Cerebellar cortex (tissue), 1 donor: Measurements from ENCODE around the gene ERCC4.

Experiments
- DNase-seq: peaks from one replicate; pipeline ENCODE4 v3.0.0-alpha.2; 2015; ENCODE audit warnings: low spot score

The ERCC4 gene

GRCh38 chr16:13994239-13995106 lies 74.5 kb downstream of the ERCC4 start:
- DNase-seq: no peak

GRCh38 chr16:13995194-13995593 lies 75.2 kb downstream of the ERCC4 start:
- no peak for DNase-seq

GRCh38 chr16:13996778-13997288 lies 76.9 kb downstream of the ERCC4 start:
- DNase-seq: no peak

- no peak for DNase-seq
Observed at GRCh38 chr16:13997526-13997925, 77.6 kb downstream of the ERCC4 start.

- DNase-seq: no peak
Observed at GRCh38 chr16:13997933-13998332, 78.0 kb downstream of the ERCC4 start.

GRCh38 chr16:13999071-13999894 lies 79.3 kb downstream of the ERCC4 start:
- no peak for DNase-seq

- no peak for DNase-seq
Observed at GRCh38 chr16:13999895-14000425, 80.0 kb downstream of the ERCC4 start.

- peak; percentile 70 for DNase-seq
Observed at GRCh38 chr16:14001521-14001920, 81.6 kb downstream of the ERCC4 start.
